ENCODE results near the gene HSPB1.

The HSPB1 gene

DNA sequence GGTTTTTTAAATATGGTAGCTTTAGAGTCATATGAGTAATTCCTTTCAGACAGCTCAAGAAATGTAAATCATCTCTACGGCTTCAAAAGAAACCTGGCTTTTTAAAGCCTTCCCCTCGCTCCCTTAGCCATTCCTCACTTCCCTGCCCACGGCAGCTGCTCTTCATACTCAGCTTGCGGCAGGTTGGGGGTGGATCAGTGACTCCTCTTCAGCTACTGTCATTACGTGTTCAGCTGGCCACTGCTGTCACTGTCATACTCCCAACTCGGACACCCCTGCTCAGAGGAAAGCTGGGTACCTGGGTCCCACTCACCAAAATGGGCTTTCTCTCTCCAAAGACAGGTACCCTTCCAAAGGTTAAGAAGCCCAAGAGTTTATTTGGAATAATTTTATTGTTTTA lies 49.7 kb downstream of the HSPB1 start:
- ATAC-seq, result no peak
- TF ChIP-seq ZC3H10 (CRISPR knock-in tag; IDR thresholded peaks at IDR 0.05) (no peak), ISL1 (CRISPR knock-in tag; IDR thresholded peaks at IDR 0.05) (no peak), RARB (CRISPR knock-in tag; IDR thresholded peaks at IDR 0.05) (no peak), PPARA (CRISPR knock-in tag; IDR thresholded peaks at IDR 0.05; ENCODE audit: borderline replicate concordance) (no peak), OSR1 (CRISPR knock-in tag; IDR thresholded peaks at IDR 0.05) (no peak), TOX (CRISPR knock-in tag; IDR thresholded peaks at IDR 0.05; ENCODE audit: borderline replicate concordance) (no peak), TCF4 (CRISPR knock-in tag; IDR thresholded peaks at IDR 0.05; ENCODE audit: borderline replicate concordance) (no peak), GLIS3 (CRISPR knock-in tag; IDR thresholded peaks at IDR 0.05) (no peak), ESRRG (CRISPR knock-in tag; IDR thresholded peaks at IDR 0.05) (no peak), CREB5 (CRISPR knock-in tag; IDR thresholded peaks at IDR 0.05; ENCODE audit: low read depth) (no peak), ZFP30 (CRISPR knock-in tag; IDR thresholded peaks at IDR 0.05) (no peak), ZNF8 (CRISPR knock-in tag; IDR thresholded peaks at IDR 0.05) (no peak), ZNF70 (CRISPR knock-in tag; IDR thresholded peaks at IDR 0.05) (no peak), CSDC2 (CRISPR knock-in tag; IDR thresholded peaks at IDR 0.05) (no peak), ZNF565 (CRISPR knock-in tag; conservative IDR thresholded peaks at IDR 0.05; ENCODE audit: low read depth) (no peak), SNAI2 (CRISPR knock-in tag; IDR thresholded peaks at IDR 0.05) (no peak), POU6F1 (CRISPR knock-in tag; IDR thresholded peaks at IDR 0.05; ENCODE audit: borderline replicate concordance, low read depth) (no peak), BACH2 (CRISPR knock-in tag; IDR thresholded peaks at IDR 0.05; ENCODE audit: borderline replicate concordance) (no peak)
- TF ChIP-seq, protein P1, sequence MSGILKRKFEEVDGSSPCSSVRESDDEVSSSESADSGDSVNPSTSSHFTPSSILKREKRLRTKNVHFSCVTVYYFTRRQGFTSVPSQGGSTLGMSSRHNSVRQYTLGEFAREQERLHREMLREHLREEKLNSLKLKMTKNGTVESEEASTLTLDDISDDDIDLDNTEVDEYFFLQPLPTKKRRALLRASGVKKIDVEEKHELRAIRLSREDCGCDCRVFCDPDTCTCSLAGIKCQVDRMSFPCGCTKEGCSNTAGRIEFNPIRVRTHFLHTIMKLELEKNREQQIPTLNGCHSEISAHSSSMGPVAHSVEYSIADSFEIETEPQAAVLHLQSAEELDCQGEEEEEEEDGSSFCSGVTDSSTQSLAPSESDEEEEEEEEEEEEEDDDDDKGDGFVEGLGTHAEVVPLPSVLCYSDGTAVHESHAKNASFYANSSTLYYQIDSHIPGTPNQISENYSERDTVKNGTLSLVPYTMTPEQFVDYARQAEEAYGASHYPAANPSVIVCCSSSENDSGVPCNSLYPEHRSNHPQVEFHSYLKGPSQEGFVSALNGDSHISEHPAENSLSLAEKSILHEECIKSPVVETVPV (CRISPR knock-in tag; IDR thresholded peaks at IDR 0.05), result no peak
- TF ChIP-seq, protein P2, sequence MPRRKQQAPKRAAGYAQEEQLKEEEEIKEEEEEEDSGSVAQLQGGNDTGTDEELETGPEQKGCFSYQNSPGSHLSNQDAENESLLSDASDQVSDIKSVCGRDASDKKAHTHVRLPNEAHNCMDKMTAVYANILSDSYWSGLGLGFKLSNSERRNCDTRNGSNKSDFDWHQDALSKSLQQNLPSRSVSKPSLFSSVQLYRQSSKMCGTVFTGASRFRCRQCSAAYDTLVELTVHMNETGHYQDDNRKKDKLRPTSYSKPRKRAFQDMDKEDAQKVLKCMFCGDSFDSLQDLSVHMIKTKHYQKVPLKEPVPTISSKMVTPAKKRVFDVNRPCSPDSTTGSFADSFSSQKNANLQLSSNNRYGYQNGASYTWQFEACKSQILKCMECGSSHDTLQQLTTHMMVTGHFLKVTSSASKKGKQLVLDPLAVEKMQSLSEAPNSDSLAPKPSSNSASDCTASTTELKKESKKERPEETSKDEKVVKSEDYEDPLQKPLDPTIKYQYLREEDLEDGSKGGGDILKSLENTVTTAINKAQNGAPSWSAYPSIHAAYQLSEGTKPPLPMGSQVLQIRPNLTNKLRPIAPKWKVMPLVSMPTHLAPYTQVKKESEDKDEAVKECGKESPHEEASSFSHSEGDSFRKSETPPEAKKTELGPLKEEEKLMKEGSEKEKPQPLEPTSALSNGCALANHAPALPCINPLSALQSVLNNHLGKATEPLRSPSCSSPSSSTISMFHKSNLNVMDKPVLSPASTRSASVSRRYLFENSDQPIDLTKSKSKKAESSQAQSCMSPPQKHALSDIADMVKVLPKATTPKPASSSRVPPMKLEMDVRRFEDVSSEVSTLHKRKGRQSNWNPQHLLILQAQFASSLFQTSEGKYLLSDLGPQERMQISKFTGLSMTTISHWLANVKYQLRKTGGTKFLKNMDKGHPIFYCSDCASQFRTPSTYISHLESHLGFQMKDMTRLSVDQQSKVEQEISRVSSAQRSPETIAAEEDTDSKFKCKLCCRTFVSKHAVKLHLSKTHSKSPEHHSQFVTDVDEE (CRISPR knock-in tag; IDR thresholded peaks at IDR 0.05), result no peak

GRCh38 chr7:76353744-76354143 lies 51.3 kb downstream of the HSPB1 start:
- ATAC-seq, result no peak
- TF ChIP-seq, protein P3, sequence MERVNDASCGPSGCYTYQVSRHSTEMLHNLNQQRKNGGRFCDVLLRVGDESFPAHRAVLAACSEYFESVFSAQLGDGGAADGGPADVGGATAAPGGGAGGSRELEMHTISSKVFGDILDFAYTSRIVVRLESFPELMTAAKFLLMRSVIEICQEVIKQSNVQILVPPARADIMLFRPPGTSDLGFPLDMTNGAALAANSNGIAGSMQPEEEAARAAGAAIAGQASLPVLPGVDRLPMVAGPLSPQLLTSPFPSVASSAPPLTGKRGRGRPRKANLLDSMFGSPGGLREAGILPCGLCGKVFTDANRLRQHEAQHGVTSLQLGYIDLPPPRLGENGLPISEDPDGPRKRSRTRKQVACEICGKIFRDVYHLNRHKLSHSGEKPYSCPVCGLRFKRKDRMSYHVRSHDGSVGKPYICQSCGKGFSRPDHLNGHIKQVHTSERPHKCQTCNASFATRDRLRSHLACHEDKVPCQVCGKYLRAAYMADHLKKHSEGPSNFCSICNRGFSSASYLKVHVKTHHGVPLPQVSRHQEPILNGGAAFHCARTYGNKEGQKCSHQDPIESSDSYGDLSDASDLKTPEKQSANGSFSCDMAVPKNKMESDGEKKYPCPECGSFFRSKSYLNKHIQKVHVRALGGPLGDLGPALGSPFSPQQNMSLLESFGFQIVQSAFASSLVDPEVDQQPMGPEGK (CRISPR knock-in tag; IDR thresholded peaks at IDR 0.05; ENCODE audit: borderline replicate concordance), result no peak
- TF ChIP-seq ZFP3 (CRISPR knock-in tag; IDR thresholded peaks at IDR 0.05) (no peak), ISL1 (CRISPR knock-in tag; IDR thresholded peaks at IDR 0.05) (no peak), CREB5 (CRISPR knock-in tag; IDR thresholded peaks at IDR 0.05; ENCODE audit: low read depth) (no peak), ESRRG (CRISPR knock-in tag; IDR thresholded peaks at IDR 0.05) (no peak), ZNF8 (CRISPR knock-in tag; IDR thresholded peaks at IDR 0.05) (no peak), ZC3H10 (CRISPR knock-in tag; IDR thresholded peaks at IDR 0.05) (no peak), ZNF565 (CRISPR knock-in tag; conservative IDR thresholded peaks at IDR 0.05; ENCODE audit: low read depth) (no peak), SNAI2 (CRISPR knock-in tag; IDR thresholded peaks at IDR 0.05) (no peak)
